ENCODE measurements around the gene CD72.
"Not testable (repeated sequence)": the region's sequence is repeated elsewhere in the genome, so short reads cannot be mapped to it uniquely, and the experiment has no call there.

Gene CD72

DNA sequence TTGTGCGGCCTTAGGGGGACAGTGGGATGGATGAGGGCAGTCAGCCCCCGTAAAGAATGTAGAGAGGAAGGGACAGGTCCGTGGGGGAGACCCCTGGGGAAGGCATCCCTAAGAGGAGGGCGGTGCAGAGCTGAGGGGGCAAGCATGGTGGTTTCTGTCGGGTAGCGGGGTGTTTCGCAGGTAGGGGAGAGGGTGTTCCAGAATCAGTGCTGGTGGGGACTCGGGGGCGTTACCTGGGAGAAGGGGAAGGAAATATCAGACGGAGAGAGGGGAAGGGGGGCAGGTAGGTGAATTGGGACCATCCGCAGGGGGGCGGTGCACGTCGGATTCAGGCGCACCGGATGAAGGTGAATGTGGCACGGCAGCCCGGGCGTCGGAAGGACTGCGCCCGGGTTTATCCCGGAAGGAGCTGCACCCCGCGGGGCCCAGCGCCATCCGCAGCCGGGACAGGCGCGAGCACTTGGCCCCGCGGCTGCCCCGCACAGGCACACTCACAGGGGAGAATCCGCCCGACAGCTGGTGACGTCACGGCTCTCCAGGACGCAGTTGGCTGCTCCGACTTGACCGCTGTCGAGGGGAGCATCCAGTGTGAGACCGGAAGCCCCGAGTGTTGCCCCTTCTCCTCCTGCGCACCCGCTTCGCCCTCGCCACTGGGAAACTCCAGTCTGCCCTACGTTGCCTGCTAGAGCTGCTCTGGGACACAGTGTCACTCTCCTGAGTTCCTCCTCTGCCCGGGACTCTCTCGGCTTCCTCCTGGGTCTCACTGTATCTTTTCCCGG, 1.3 kb downstream of the CD72 start:
- peak; percentile 62 for DNase-seq (ENCODE audit: low read depth)

DNA sequence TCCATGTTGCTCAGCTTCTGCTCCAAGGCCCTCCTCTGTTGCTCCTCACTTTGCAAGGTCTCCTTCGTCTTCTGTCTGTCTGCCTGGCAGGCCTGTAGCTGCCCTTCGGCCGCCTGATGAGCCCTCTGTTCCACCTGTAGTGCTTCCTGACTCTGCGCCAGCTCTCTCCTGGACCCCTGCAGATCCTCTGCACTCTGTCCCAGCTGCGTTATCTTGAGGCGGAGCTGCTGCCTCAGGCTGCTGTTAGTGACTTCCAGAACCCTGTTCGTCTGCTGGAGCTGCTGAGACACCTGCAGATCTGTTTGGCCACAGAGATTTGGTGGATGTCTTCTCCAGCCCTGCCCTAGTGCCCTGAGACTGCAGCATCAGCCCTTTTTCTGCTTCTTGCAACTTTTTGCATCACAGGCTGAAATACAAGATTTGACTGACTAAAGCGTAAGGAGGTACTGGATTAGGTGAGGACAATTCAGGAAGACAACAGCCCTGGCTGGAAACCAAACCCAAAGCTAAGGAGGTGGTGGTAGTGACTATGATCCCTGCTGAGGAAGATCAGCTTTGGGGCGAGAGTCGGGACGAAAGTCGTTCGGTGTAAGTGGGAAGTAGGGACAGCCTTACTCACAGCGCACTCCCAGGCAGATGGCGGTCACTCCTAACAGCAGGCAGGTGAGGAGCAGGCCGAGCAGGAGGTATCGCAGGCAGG, 2.1 kb downstream of the CD72 start:
- DNase-seq (ENCODE audit: low read depth), result no peak

DNA sequence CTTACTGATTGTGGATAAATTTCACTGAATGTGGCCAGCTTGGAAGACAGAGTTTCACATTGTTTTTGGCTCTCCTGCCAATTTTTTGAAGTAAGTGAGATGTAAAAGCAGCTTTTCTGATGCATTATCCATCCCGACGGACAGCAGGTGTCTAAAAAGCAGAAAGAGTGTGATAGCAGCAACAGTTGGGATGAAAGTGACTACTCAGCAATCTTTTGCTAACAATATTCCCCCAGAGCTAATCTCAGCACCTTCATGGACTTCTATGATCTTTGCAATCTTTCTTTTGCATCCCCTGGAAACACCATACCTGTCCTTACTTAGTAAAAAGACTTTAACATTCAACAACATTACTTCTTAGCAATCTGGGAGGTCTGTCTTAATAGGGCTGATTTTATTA, 5.4 kb downstream of the CD72 start:
- DNase-seq (ENCODE audit: low read depth), result no peak

DNA sequence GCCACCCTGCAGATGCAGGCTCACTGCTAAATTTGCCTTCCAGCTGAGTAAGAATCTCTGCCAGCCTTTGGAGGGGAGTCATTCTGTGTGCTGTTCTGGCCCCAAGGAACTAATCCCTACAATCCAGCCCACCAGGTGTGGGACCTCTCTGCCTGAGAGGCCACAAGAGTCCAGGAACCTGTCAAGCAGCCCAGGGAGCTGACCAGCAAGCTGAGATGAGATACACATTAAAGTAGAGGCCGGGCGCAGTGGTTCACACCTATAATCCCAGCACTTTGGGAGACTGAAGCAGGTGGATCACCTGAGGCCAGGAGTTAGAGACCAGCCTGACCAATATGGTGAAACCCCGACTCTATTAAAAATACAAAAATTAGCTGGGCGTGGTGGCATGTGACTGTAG, 6.1 kb downstream of the CD72 start:
- not testable (repeated sequence) for DNase-seq (ENCODE audit: low read depth)

DNA sequence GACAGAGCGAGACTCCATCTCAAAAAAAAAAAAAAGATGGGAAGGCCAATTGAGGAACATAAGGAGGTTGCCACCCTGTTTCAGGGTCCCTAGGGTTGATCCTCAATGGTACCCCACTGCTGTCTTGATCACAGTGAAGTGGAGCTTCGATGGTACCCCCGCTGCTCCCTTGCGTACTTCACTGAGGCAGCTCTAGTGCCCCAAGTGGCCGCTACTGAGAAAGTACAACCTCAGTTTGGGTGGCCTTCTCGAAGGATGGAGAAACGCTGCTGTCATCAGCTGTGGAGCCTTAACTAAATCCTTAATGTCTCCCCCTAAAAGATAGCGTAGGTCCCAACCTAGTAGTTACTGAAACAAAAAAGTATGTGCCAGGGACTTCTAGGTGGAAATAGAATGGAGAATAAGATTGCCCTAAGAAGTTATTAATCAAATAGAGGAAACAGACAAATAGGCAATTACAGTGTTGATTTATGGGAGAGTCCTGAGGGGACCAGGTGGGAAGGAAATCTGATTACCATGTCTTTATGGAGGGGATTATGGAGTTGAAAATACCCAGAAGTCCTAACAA, 6.9 kb downstream of the CD72 start:
- DNase-seq (ENCODE audit: low read depth), result peak; percentile 50

DNA sequence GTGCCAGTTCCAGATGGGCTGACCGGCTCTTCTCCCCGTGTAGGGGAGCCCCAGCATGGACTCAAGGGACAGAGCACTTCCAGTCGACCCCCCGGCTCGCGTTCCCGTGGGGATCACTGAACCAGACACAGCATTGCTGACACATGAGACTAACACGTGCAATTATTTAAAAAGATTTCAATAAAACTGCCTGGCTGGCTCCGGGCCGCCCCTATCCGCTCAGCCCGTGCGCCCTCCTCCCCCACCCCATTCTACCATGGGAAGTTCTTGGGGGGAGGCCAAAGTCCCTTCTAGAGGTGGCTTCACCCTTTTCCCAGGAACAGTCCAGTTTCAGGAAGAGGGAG, 8.4 kb downstream of the CD72 start:
- DNase-seq (ENCODE audit: low read depth), result no peak

DNA sequence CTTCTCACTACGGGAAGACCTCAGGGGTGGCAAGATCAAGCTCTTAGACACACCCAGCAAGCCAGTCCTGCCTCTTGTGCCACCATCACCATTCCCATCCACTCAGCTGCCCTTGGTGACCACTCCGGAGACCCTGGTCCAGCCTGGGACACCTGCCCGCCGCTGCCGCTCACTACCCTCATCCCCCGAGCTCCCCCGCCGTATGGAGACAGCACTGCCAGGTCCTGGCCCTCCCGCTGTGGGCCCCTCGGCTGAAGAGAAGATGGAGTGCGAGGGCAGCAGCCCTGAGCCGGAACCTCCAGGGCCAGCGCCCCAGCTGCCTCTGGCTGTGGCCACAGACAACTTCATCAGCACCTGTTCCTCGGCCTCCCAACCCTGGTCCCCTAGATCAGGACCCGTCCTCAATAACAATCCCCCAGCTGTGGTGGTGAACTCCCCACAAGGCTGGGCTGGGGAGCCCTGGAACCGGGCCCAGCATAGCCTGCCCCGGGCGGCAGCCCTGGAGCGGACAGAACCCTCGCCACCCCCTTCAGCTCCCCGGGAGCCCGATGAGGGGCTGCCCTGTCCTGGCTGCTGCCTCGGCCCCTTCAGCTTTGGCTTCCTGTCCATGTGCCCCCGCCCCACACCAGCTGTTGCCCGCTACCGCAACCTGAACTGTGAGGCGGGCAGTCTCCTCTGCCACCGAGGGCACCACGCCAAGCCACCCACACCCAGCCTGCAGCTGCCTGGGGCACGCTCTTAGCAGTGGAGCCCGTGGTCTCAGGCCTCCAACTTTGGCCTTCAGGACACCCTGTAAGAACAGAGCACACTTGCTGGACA, 9.0 kb downstream of the CD72 start:
- no peak for DNase-seq (ENCODE audit: low read depth)

DNA sequence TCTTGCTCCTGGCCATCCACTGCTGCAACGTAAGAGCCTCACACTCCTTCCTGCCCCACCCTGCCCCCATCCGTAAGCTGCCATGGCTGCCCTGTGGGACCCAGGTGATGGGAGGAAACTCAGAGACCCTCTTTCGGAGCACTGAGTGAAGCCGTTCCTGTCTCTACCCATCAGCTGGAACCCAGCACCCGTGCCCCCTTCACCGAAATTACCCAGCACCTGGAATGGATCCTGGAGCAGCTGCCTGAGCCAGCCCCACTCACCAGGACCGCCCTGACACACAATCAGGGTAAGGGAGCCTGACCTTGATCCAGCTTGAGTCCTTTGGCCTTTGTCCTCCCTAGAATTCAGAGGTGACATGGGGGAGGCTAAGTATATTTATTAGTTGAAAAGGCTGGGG, 10.0 kb downstream of the CD72 start:
- DNase-seq (ENCODE audit: low read depth), result no peak

DNA sequence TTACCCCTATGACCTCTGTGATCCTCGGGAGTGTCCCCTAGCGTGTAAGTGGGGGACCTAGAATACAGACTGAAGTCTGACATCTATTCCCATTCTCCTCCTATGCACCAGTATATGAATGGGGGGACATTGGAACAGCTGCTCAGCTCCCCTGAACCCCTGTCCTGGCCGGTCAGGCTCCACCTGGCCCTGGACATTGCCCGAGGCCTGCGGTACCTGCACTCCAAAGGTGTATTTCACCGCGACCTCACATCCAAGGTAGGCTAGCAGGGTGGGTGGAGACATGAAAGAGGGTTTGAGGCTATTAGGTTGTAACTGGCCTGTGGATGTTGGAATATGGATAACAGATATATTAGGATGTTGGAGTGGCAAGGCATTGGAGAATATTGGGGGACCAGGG, 11.5 kb downstream of the CD72 start:
- DNase-seq (ENCODE audit: low read depth), result no peak

DNA sequence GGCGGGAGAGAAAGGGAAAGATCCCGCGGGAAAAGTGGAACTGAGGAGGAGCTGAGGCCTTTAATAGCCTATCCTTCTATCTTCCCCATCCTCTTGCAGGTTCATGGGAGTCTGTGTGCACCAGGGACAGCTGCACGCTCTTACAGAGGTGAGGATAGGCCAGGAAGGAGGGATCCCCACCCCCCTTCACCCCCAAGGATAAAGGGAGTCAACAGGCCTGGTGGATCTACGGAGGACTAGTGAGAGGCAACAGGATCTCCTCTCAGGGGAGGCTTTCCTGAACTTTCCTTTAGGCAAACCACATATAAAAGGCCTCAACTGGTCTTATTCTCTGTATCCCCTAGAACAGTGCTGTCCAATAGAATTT, 12.1 kb downstream of the CD72 start:
- no peak for DNase-seq (ENCODE audit: low read depth)

DNA sequence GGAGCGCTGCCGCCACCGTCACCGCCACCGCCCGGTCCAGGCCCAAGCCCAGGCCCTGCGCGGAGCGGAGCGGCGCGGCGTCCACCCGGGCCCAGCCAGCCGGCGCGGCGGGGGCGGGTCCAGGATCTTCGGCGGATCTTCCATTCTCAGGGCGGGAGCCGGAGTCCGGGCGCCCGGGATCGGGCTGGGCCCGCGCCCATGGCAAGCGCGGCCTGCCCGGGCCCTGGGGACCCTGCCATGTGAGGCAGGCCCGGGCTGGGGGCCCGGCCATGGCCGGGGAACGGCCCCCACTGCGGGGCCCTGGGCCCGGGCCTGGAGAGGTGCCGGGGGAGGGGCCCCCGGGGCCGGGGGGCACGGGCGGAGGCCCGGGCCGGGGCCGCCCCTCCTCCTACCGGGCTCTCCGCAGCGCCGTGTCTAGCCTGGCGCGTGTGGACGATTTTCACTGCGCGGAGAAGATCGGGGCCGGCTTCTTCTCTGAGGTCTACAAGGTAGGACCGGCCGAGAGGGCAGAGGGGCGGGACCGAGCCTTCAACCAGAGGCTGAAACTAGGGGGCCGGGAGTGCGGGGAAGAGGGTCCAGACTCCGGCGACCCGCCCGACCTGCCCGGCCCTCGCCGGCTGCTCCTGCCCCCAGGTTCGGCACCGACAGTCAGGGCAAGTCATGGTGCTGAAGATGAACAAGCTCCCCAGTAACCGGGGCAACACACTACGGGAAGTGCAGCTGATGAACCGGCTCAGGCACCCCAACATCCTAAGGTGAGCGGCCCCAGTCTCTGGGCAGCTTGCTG, 12.7 kb downstream of the CD72 start:
- no peak for DNase-seq (ENCODE audit: low read depth)

DNA sequence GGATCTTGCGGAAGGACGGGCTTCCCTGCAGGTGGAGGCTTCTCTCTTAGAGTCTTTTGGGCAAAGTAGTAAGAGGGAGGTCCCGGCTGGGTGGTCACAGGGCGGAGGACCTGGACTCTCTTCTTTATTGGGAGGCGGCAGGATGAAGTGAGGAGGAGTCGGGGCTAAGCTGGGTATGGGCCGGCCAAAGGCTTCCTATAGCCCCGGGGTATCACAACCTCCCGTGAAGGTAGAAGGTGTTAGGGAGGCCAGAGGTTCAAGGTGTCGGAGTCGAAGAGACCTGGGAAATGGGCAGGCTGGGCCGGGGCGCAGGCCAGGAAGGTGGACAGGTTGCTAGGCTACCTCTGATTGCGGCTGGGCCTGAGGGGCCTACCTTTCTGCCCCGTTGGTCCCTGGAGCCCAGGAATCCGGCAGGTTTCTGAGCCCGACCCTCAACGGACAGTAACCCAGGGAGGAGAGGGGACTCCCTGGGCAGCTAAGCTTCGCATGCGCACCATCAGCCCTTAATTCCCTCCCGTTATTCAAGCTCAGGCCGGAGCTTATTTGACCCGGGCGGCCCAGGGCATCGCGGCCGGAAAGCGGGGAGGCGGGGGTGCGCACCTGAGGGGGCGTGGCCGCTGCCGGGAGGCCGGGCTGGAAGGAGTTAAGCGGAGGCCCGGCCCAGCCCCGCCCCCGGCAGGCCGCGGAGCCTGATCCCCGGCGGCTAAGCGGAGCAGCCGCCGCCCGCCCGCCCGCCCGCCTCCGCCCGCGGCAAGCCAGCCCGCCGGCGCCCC, 13.4 kb downstream of the CD72 start, which contains the start of gene TESK1:
Gene TESK1 (plus strand): TSS at position 685 of the 773 bp plus-strand sequence. CDS start 358 bp downstream, outside the sequence.
- DNase-seq (ENCODE audit: low read depth), result peak; percentile 53

DNA sequence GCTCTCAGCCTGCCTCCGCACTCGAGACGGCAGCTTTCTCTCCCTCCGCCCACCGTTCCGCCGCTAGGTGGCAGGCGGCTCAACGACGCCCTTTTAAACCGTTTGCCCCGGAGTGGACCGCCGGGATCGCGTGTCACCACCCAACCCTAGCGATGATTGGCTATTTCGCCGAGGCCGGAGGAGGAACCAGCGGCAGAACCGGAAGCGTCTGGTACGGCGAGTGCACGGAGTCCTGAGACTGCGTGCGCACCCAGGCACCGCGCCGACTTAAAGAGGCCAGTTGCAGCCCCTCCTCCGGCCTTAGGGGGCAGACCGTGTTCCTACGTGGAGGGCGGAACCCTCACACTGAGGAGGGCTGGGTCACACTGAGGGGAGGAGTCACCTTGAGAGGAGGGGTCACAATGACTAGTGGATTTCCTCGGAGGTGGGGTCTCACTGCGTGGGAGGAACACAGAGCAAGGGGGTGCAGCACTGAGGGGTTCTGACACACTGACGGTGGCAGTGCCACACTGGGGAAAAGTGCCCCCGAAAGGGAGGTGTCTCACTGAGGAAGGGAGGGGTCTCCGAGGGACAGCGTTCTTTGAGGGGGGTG, 14.1 kb downstream of the CD72 start:
- peak; percentile 99 for DNase-seq (ENCODE audit: low read depth)

DNA sequence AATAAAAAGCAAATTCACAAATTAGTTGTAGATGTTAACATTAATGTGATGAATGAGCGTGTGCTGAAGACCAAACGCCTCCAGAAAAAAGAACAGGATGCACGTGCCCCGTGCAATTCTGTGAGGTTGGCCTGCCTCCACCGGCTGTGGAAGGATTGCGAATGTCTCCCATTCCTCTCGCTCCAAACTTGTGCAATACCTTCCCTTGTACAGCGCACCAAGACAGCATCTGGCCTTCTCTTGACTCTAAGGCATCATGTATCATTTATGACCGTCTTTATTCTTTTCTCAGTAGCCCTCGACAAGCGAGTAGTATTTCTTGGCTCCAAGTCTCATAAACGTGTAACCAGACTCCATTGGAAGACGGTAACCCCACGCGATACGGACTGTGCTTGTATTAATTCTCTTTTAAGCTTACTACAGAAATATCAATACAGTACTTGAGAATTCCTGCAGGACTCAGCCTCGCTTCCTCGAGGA, 14.7 kb downstream of the CD72 start:
- peak; percentile 93 for DNase-seq (ENCODE audit: low read depth)

DNA sequence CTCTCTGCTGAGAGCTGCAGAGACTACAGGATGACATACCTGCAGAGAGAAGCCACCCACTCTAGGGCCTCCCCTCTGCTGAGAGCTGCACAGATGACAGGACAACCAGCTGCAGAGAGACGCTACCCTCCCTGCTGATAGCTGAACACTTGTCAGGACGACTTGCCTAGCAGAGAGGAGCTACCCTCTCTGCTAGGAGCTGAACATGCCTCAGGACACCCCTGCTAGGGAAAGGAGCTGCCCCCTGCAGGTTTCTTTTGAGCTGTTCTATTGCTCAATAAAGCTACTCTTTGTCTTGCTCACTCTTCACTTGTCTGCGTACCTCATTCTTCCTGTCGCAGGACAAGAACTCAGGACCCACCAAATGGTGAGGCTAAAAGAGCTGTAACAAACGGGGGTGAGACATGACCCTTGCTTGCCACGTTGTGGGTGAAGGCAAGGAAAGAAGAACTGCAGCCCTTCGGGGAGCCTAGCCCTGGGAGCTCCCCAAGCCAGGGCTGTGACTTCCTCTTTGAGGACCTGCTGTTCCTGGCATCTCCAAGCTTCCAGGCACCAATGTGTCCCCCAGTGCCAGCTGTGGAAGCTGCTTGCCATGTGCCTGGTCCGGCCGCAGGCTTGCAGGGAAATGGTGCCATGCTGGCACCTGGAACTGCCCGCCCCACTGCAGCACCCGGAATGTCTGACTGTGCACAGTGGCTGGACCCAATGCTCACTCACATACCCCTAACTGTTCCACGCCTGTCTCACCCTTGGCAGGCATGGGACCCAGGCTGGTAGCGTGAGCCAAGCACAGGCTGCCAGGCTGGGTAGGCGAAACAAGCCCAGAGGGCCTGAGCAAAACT, 18.2 kb downstream of the CD72 start:
- no peak for DNase-seq (ENCODE audit: low read depth)

DNA sequence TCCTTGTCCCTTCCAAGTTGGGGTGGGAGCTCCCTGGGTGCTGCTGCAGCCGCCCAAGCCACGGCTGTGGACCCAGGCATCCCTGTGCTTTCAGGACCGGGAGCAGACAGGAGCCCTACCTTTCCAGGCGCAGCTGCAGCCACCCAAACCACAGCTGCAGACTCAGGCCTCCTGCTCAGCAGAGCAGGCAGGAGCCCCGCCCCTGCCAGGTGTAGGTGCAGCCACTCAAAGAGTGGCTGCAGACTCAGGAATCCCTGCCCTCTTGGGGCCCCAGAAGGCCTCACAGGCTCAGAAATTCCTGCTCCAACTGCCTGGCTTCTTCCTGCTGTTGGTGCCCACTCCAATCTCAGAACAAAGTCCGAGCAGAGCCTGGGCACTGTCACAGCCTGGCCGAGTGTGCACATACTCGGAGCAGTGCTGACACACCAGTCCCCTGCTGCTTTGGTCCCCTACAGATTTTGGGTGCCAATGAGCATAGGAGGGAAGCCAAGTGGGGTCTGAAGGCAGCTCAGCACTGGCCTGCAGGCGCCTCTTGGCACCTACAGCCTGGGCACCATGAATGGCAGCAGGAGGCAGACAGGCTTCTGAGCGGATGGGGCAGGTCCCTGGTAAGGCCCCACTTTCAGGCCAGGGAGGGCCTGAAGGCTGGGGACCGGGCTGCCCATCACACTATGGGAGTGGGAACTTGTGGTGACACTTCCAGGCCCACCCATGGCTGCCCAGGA, 19.2 kb downstream of the CD72 start:
- no peak for DNase-seq (ENCODE audit: low read depth)

DNA sequence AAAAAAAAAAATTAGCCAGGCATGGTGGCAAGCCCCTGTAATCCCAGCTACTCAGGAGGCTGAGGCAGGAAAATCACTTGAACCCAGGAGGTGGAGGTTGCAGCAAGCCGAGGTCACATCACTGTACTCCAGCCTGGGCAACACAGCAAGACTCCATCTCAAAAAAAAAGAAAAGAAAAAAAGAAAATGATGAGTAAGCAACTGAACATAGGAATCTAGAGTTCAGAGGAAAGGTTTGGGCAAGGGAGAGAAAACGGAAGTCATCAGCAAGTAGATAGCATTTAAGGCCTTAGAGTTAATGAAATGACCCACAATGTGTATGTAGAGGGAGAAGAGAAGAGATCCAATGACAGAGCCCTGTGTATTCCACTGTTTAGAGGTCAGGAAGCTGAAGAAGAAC, 21.3 kb downstream of the CD72 start:
- DNase-seq (ENCODE audit: low read depth), result not testable (repeated sequence)

DNA sequence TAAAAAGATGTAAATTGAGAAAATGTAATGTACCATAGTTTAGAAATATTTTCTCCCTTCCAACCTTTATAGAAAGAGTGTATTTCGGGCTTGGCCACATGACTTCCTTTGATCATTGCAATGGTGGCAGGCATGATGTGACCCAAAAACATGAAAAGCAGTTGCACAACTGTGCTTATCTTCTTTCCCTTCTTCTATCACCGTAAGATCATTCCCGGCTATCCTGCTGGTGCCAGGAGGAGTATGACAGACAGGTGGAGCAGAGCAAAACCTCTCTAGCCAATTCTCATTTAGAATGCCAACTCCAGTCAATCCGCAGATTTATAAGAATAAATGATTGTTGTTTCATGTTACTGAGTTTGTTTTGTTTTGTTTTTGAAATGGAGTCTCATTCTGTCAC, 23.7 kb downstream of the CD72 start:
- no peak for DNase-seq (ENCODE audit: low read depth)

DNA sequence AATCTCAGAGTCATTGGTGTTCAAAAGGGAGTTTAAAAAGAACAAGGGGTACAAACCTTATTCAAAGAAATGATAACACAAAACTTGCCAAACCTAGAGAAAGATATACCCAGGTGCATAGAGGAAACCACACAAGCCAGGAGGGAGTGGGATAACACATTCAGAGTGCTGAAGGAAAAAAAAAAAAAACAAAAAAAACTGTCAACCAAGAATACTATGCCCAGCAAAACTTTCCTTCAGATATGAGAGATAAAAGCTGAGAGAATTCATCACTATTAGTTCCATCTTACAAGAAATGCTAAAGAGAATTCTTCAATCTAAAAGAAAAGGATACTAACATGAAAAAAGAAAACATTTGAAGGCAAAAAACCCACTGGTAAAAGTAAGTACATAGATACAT, 24.6 kb downstream of the CD72 start:
- no peak for DNase-seq (ENCODE audit: low read depth)

All from amniotic epithelial cell (primary cell).